LHCN-M2 (cell line): ENCODE results near the gene GJC3. TPM values are rescaled to one million over a fixed set of nuclear protein-coding genes. Genes with fewer than 3 reads are reported as not detected.
"Not testable (repeated sequence)": the region's sequence is repeated elsewhere in the genome, so short reads cannot be mapped to it uniquely, and the experiment has no call there.

Experiments
- DNase-seq: peaks from one replicate; pipeline ENCODE4 v3.0.0-alpha.2; 2012; ENCODE audit warnings: low read depth
- polyA plus RNA-seq: library from polyadenylated mRNA; unstranded; fragments of >200 nt; gene quantifications from one replicate; pipeline ENCODE4 v1.2.1, GENCODE V29; 2012; ENCODE audit warnings: missing spikeins
- total RNA-seq: library from RNA; depleted of rRNA; stranded (reverse); fragments of >200 nt; gene quantifications from 2 replicates; pipeline ENCODE4 v1.2.3, GENCODE V29; 2014; rRNA removed

Gene GJC3
- not detected in 2 replicates for total RNA-seq
- 0.09 TPM for polyA plus RNA-seq

DNA sequence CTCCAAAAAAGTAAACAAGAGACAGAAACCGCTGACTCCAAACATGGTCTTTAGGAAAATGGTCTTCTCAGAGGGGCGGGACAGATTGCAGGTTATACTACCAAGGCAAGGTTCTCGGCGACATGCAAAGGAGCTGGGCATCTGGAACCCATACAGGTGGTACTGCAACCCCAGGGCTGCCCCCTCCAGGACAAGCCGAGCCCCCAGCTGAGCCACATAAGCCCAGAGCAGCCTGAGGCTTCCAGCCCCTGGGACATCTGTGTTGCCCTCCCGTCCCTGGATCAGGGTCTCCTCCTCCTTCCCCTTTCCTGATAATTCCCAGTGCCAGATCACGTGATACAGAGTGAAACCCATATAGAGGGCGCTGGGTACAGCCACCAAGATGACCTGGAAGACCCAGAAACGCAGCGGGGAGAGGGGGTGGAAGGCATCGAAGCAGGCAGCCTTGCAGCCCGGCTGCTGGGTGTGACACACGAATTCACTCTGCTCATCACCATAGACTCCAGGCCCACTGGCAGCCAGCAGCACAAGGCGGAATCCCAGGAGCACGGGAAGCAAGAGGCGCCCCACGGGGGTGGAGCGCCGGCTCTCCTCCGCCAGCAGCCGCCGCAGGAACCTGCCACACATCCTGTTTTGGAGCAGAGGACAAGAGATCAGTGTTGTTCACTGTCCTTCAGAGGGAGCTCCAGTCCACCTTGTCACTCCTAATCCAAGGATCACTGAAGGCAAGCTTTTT, at the start of gene GJC3:
Gene GJC3, minus strand, starts transcription at position 627 of the 736 bp plus-strand sequence. Its CDS starts 0 bp downstream, at position 627.
- peak; percentile 62 for DNase-seq

GRCh38 chr7:99976626-99977025, 47.2 kb upstream of the GJC3 start:
- DNase-seq: no peak

- DNase-seq: peak; percentile 16
Observed at GRCh38 chr7:99975782-99976521, 46.5 kb upstream of the GJC3 start, which contains the start of gene AZGP1. Gene AZGP1 (minus strand): TSS chr7:99976031. CDS start chr7:99976020, 11 bp downstream.

GRCh38 chr7:99974681-99975080, 45.3 kb upstream of the GJC3 start:
- DNase-seq: no peak

DNA sequence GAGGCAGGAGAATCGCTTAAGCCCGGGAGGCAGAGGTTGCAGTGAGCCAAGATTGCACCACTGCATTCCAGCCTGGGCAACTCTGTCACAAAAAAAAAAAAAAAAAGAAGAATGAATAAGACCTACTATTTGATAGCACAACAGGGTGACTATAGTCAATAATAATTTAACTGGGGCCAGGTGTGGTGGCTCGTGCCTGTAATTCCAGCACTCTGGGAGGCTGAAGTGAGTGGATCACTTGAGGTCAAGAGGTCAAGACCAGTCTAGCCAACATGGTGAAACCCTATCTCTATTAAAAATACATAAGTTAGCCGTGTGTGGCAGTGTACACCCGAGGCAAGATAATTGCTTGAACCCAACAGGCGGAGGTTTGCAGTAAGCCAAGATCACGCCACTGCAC, 44.4 kb upstream of the GJC3 start:
- DNase-seq: not testable (repeated sequence)

DNA sequence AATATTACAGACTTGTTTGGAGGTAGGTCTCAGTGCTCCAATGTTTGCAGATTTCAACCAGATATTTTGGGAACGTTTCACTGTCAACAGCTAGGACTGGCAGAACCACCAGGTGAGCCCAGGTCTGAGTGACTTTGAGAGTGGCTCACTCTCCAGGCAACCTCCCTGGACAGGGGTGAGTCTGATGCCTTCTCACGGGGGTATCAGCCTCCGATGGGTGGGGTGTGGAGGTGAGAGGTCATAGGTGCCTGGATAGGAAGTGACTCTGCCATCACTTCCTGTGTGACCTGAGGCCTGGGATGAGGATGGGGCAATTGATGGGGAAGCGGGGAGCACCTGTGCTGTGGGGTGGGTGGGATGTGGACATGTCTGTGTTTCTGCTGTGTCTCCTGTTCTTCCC, 41.8 kb upstream of the GJC3 start:
- DNase-seq: no peak

DNA sequence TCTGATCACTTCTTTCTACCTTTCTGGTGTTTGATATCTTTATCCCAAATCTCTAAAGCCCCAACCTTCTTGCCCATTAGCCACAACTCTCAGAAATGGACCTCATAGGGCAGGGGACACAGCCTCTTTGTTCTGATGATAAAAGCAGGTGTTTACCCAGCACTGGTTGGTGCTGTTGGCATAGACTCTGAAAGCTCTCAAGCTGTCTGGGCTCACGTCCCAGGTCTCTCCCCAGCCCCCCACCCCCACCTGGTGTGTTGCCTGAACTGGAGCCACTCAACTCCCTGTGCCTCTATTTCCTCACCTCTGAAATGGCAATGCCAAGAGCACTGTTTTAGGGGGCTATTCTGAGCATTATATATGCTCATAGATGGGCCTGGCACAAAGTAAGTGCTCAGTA, 40.4 kb upstream of the GJC3 start:
- DNase-seq: not testable (repeated sequence)

GRCh38 chr7:99969298-99969697, 39.9 kb upstream of the GJC3 start:
- no peak for DNase-seq

DNA sequence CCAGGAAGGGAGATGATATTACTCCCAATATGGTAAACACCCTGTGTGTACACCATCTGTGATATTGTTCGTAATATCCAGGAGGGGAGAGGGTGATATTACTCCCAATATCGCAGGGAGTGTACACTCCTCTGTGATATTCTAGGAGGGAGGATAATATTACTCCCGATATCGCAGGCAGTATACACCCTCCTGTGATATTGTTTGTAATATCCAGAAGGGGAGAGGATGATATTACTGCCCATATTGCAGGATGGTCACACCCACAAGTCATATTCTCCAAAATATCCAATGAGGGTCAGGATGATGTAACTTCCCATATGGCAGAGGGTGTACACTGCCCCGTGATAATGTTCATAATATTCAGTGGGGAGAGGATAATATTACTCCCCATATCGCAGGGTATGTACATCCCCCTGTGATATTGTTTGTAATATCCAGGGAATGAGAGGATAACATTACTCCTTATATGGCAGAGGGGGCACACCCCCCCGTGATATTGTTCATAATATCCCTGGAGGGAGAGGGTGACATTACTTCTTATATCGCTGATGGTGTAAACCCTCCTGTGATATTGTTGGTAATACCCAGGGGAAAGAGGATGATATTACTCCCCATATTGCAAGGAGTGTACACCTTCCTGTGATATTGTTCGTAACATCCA, 29.3 kb upstream of the GJC3 start:
- DNase-seq: no peak

DNA sequence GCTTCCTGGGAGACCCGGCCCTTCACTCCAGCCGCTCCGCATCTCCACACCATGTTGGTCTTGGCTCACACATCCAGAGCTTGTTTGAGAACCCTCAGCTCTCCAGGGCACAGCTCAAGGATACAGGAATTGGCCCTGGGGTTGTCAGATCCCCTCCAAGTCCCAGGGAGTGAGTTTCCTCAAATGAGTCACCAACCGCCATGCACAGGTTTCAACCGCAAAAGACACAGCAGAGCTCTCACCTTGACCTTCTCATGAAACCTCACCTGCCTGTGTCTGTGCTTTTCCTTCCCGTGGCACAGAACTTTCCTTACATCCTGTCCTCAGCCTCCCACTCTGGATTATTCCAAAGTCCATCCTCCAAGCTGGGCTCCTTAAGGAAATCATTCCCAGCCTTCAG, 25.8 kb upstream of the GJC3 start:
- no peak for DNase-seq

- DNase-seq: not testable (repeated sequence)
Observed at GRCh38 chr7:99954643-99955042, 25.2 kb upstream of the GJC3 start.

DNA sequence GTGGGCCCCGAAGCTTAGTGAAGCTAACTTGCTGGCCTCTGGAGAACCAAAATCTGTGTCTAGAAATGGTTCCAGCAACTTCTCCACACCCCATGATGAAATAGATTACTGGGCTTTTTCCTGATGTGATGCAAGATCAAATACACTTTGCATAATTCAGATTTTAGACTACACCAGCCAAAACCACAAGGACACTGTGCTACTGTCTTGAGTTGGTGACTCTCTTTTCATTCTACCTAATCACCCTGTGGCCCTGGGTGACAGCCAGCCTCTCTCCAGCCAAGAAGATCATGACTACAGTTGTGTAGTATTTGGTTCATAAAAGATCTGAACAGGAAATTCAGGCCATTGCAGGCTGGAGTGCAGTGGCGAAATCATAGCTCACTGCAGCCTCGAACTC, 24.2 kb upstream of the GJC3 start:
- peak; percentile 18 for DNase-seq

DNA sequence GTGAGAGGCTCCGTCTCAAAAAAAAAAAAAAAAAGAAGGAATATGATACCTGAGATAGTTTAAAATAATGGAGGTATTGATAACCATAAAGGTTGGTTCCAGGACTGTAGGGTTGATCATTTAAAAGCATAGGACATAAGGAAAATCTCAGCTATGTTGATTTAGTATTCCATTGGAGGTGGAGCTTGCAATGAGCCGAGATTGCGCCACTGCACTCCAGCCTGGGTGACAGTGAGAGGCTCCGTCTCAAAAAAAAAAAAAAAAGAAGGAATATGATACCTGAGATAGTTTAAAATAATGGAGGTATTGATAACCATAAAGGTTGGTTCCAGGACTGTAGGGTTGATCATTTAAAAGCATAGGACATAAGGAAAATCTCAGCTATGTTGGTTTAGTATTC, 23.2 kb upstream of the GJC3 start:
- not testable (repeated sequence) for DNase-seq

DNA sequence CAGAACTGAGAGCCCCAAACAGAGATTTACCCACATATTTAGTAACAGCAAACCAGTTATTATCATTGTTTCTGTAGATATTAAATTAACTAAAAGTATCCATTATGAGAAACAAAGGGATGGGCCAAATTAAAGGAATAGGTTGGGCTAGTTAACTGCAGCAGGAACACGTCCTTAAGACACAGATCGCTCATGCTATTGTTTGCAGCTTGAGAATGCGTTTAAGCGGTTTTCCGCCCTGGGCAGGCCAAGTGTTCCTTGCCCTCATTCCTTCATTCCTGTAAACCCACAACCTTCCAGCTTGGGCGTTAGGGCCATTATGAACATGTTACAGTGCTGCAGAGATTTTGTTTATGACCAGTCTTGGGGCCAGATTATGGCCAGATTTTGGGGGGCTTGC, 21.4 kb upstream of the GJC3 start:
- DNase-seq: not testable (repeated sequence)

DNA sequence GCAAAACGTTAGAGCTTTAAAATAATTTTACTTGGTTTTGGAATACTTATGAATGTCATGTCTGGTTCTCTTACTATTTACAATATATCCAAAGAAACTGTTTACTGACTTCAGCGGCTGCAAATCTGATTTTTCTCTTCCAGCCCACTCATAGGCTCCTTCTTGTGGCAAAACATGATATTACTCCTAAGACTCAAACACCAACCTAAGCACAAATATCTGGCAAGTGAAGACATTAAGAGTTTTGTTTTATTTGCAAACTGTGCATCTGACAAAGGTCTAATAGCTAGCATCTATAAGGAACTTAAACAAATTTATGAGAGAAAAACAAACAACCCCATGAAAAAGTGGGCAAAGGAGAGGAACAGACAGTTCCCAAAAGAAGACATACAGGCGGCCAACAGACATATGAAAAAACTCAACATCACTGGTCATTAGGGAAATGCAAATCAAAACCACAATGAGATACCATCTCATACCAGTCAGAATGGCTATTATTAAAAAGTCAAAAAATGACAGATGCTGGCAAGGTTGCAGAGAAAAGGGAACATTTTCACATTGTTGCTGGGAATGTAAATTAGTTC, 20.3 kb upstream of the GJC3 start:
- DNase-seq: no peak

GRCh38 chr7:99947608-99948007, 18.2 kb upstream of the GJC3 start:
- no peak for DNase-seq

DNA sequence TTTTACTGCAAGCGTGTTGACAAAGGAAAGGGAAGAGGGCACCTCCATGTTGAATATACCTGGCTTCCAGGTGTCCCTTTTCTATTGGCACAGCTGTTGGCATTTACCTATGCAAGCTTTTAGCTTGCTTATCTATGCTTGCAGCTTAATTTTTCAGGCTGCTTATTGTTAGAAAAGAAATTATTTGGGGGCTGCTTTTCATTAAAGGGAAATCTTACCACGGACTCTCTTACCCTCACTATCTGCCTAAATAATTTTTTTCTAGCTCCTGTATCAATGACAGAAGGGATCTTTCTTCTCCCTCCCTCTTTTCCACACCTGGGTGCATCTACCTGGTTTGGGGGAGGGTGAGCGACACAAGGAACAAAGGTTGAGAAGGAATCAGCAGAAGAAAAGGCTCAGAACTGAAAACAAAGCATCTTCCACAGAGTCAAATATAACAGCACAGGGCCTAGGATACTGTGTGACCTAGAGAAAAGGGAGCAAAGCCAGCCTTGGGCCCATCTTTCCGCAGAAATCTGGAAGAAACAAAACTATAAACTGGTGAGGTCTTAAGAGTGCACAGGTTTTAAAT, 15.2 kb upstream of the GJC3 start:
- no peak for DNase-seq

DNA sequence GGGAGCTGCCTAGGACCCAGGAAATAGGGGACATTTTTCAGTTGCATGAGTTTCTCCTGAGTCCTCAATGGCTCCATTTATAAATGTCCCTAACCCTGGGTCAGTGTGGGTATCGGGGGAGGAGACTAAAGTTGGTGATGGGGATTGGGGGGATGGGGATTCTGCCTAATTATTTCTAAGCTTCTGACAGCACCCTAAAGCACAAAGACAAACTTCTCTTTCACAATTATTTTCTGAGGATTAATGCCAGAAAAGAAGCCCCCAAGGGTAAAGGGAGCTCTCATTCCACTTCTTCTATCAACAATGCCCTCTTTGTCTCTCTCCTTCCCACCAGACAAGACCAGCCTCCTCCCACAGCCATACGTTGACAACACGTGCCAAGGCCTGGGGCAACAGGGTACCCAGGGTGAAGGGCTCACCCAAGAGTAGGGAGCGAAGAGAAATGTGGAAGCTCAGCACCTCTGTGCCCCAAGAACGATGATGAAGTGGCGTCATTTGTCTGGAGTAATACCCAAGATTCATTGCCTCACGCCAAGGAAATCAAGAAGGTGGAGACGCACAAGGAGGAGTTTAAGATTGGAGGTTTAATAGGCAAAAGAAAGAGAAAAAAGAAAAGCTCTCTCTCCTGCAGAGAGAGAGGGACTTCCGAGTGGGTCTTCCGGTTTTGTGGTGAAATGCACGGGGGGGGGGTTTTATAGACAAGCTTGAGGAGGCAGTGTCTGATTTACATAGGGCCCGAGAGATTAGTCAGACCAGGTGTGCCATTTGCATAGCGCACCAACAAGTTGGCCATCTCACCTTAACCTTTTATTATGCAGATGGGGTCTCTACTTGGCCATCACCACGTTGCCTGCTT, 14.4 kb upstream of the GJC3 start:
- no peak for DNase-seq

DNA sequence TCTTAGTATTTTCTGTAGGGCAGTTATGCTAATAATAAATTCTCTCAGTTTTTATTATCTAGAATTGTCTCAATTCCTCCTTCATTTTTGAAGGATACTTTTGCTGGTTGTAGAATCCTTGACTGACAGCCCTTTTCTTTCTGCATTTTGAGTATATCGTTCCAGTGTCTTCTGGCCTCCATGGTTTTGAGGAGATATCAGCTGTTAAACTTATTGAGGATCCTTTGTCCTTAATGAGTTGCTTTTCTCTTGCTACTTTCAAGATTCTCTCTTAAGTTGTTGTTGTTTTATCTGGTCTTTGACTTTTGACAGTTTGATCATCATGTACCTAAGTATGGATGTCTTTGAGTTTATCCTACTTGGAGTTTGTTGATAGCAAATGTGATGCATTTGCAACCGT, 8.9 kb upstream of the GJC3 start:
- no peak for DNase-seq

- DNase-seq: peak; percentile 40
Observed at GRCh38 chr7:99935009-99935408, 5.6 kb upstream of the GJC3 start.

- DNase-seq: no peak
Observed at GRCh38 chr7:99930376-99930775, 956 bp upstream of the GJC3 start.
